Measurements from ENCODE around the gene CAPZB. TPM values are rescaled to one million over a fixed set of nuclear protein-coding genes. Genes with fewer than 3 reads are reported as not detected.

CAPZB gene
- total RNA-seq, 1 experiment from 2014 or later, result 198 TPM

GRCh38 chr1:19309123-19309813, 176.1 kb downstream of the CAPZB start:
- no TSS peak for BruUV-seq (replicated peaks)
- H3K9me3 Mint-ChIP-seq (ENCODE audit: low read depth, unreplicated experiment), result no peaks in the 10 kb centered on the region
- CTCF ChIA-PET, result no interaction called here

GRCh38 chr1:19308509-19308907, 176.8 kb downstream of the CAPZB start:
- Mint-ChIP-seq H3K4me3 (ENCODE audit: low read depth, unreplicated experiment) (no peak overlapping the region), H3K9me3 (ENCODE audit: low read depth, unreplicated experiment) (no peaks in the 10 kb centered on the region), H3K27ac (ENCODE audit: unreplicated experiment) (no peak overlapping the region), H3K4me1 (ENCODE audit: low read depth, unreplicated experiment) (peaks cover 18% of the 10 kb centered on the region), H3K27me3 (ENCODE audit: unreplicated experiment) (no peaks in the 10 kb centered on the region), H3K36me3 (ENCODE audit: insufficient read depth, unreplicated experiment) (peaks cover 40% of the 10 kb centered on the region)
- CTCF ChIA-PET, result no interaction called here
- no TSS peak for BruUV-seq (replicated peaks)
- intact Hi-C loops (cut with micrococcal nuclease; ENCODE audit: unreplicated experiment), result no loop called here
- DNase-seq, result no peak
- TF ChIP-seq CTCF (IDR thresholded peaks at IDR 0.05; ENCODE audit: unreplicated experiment), result no peak

More at GRCh38 chr1:19309123-19309813, 176.1 kb downstream of the CAPZB start:
- no peak for TF ChIP-seq CTCF (IDR thresholded peaks at IDR 0.05; ENCODE audit: unreplicated experiment)
- intact Hi-C loops (cut with micrococcal nuclease; ENCODE audit: unreplicated experiment), result no loop called here
- Mint-ChIP-seq H3K36me3 (ENCODE audit: insufficient read depth, unreplicated experiment) (peaks cover 41% of the 10 kb centered on the region), H3K27ac (ENCODE audit: unreplicated experiment) (no peak overlapping the region), H3K4me1 (ENCODE audit: low read depth, unreplicated experiment) (peaks cover 20% of the 10 kb centered on the region), H3K4me3 (ENCODE audit: low read depth, unreplicated experiment) (no peak overlapping the region), H3K27me3 (ENCODE audit: unreplicated experiment) (no peaks in the 10 kb centered on the region)
- no peak for DNase-seq

- CTCF ChIA-PET, result no interaction called here
- H3K4me3 Mint-ChIP-seq (ENCODE audit: low read depth, unreplicated experiment), result no peak overlapping the region
- intact Hi-C loops (cut with micrococcal nuclease; ENCODE audit: unreplicated experiment), result no loop called here
Measured at GRCh38 chr1:19307794-19308508, 177.4 kb downstream of the CAPZB start.

GRCh38 chr1:19306941-19307340, 178.4 kb downstream of the CAPZB start:
- intact Hi-C loops (cut with micrococcal nuclease; ENCODE audit: unreplicated experiment), result no loop called here
- no peak overlapping the region for H3K27ac Mint-ChIP-seq (ENCODE audit: unreplicated experiment)
- H3K9me3 Mint-ChIP-seq (ENCODE audit: low read depth, unreplicated experiment), result no peaks in the 10 kb centered on the region
- H3K4me1 Mint-ChIP-seq (ENCODE audit: low read depth, unreplicated experiment), result peaks cover 10% of the 10 kb centered on the region
- no peak for TF ChIP-seq CTCF (IDR thresholded peaks at IDR 0.05; ENCODE audit: unreplicated experiment)
- no peaks in the 10 kb centered on the region for H3K27me3 Mint-ChIP-seq (ENCODE audit: unreplicated experiment)
- CTCF ChIA-PET, result no interaction called here
- no peak for DNase-seq
- BruUV-seq (replicated peaks), result no TSS peak
- peaks cover 25% of the 10 kb centered on the region for H3K36me3 Mint-ChIP-seq (ENCODE audit: insufficient read depth, unreplicated experiment)
- no peak overlapping the region for H3K4me3 Mint-ChIP-seq (ENCODE audit: low read depth, unreplicated experiment)

More at GRCh38 chr1:19307794-19308508, 177.4 kb downstream of the CAPZB start:
- Mint-ChIP-seq H3K36me3 (ENCODE audit: insufficient read depth, unreplicated experiment) (peaks cover 34% of the 10 kb centered on the region), H3K4me1 (ENCODE audit: low read depth, unreplicated experiment) (peaks cover 13% of the 10 kb centered on the region), H3K27me3 (ENCODE audit: unreplicated experiment) (no peaks in the 10 kb centered on the region), H3K9me3 (ENCODE audit: low read depth, unreplicated experiment) (no peaks in the 10 kb centered on the region), H3K27ac (ENCODE audit: unreplicated experiment) (no peak overlapping the region)
- BruUV-seq (replicated peaks), result no TSS peak
- TF ChIP-seq CTCF (IDR thresholded peaks at IDR 0.05; ENCODE audit: unreplicated experiment), result no peak
- DNase-seq, result no peak
